Breast epithelium (tissue), 3 donors: ENCODE results near the gene FBXW4.

Experiments
- CTCF ChIP-seq, 3 donors: fragments of 450-650 bp; IDR thresholded peaks; one replicate each; pipeline ENCODE4 v1.5.1; 2016 to 2017; ENCODE audit warnings: antibody characterized with exemption in 3 of 3, mild to moderate bottlenecking in 3 of 3, moderate library complexity in 3 of 3
- POLR2A ChIP-seq: fragments of 450-650 bp; IDR thresholded peaks from one replicate; pipeline ENCODE4 v1.6.1; 2016; ENCODE audit warnings: antibody characterized with exemption, mild to moderate bottlenecking, moderate library complexity
- POLR2AphosphoS5 ChIP-seq, 3 donors: sonication (generic); formaldehyde crosslinking; IDR thresholded peaks; one replicate each; pipeline ENCODE4 v1.6.1; 2017; ENCODE audit warnings: antibody characterized with exemption in 3 of 3

GRCh38 chr10:101650863-101651262 lies 44.1 kb downstream of the FBXW4 start:
- TF ChIP-seq CTCF (IDR thresholded peaks at IDR 0.05) (no peak), POLR2AphosphoS5 (IDR thresholded peaks at IDR 0.05) (no peak), POLR2A (no peak)
